ENCODE measurements around the gene NKAIN1. TPM values are rescaled to one million over a fixed set of nuclear protein-coding genes. Genes with fewer than 3 reads are reported as not detected.

NKAIN1 gene
- total RNA-seq, 2 donors from 2014 or later = not detected

DNA sequence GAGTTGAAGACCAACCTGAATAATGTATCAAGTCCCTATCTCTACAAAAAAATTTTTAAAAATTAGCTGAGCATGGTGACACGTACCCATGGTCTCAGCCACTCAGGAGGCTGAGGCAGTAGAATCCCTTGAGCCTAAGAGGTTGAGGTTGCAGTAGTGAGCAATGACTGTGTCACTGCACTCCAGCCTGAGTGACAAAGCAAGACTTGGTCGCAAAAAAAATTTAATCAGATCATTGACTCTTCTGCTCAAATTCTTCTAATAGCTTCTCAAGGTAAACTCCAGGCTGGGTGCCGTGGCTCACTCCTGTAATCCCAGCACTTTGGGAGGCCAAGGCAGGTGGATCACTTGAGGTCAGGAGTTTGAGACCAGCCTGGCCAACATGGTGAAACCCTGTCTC, 88.3 kb downstream of the NKAIN1 start:
- Histone ChIP-seq H3K27me3 (no peaks in the 10 kb centered on the region), H3K4me1 (peaks cover 0 to 7% of the 10 kb centered on the region in 2 donors), H3K9me3 (no peaks in the 10 kb centered on the region), H3K36me3 (no peaks in the 10 kb centered on the region), H3K4me3 (no peak overlapping the region), H3K27ac (no peak overlapping the region)
- DNase-seq (ENCODE audit: low spot score) = no peak
- TF ChIP-seq, protein P1, sequence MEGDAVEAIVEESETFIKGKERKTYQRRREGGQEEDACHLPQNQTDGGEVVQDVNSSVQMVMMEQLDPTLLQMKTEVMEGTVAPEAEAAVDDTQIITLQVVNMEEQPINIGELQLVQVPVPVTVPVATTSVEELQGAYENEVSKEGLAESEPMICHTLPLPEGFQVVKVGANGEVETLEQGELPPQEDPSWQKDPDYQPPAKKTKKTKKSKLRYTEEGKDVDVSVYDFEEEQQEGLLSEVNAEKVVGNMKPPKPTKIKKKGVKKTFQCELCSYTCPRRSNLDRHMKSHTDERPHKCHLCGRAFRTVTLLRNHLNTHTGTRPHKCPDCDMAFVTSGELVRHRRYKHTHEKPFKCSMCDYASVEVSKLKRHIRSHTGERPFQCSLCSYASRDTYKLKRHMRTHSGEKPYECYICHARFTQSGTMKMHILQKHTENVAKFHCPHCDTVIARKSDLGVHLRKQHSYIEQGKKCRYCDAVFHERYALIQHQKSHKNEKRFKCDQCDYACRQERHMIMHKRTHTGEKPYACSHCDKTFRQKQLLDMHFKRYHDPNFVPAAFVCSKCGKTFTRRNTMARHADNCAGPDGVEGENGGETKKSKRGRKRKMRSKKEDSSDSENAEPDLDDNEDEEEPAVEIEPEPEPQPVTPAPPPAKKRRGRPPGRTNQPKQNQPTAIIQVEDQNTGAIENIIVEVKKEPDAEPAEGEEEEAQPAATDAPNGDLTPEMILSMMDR (IDR thresholded peaks at IDR 0.05) = no peak

DNA sequence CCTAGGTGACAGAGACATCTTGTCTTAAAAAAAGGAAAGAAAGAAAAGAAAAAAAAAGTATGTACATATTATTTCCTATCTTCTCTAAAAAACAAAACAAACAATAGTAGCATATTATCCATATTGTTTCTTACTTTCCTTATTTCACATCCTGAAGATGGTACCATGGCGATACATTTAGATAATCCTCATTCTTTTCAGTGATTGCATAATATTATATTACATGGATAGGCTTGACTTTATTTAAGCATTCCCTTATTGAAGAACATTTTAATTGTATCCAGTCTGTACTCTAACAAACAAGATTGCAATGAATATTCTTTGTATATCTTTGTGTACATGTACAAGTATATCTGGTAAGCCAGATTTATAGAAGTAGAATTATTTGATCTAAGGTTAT, 91.3 kb downstream of the NKAIN1 start:
- H3K36me3 ChIP-seq = no peaks in the 10 kb centered on the region
- DNase-seq (ENCODE audit: low spot score) = no peak
- no peaks in the 10 kb centered on the region for H3K4me1 ChIP-seq
- no peaks in the 10 kb centered on the region for H3K9me3 ChIP-seq
- H3K27me3 ChIP-seq = no peaks in the 10 kb centered on the region
- no peak overlapping the region for H3K27ac ChIP-seq
- no peak overlapping the region for H3K4me3 ChIP-seq
- TF ChIP-seq, protein P1 (IDR thresholded peaks at IDR 0.05) = no peak

DNA sequence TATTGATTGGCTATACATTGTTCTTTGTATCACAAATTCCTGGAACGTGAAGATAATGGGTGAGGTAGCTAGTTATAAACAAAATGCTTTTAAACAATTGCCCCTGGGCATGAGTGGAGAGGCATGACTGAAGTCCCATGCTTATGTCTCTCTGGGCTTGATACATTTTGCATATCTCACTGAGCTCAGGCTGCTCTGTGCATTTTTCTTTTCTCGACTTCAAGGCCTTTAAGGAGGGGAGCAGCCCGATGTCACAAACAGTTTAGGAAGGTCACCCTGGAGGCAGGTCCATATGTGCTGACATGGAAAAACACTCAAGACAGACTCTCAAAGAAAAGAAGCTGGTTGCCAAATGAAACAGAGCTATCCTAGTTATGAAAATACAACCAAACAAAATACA, 94.0 kb downstream of the NKAIN1 start:
- H3K36me3 ChIP-seq = no peaks in the 10 kb centered on the region
- no peaks in the 10 kb centered on the region for H3K27me3 ChIP-seq
- TF ChIP-seq, protein P1 (IDR thresholded peaks at IDR 0.05) = no peak
- H3K4me1 ChIP-seq = no peaks in the 10 kb centered on the region
- H3K9me3 ChIP-seq = no peaks in the 10 kb centered on the region
- no peak overlapping the region for H3K27ac ChIP-seq
- DNase-seq (ENCODE audit: low spot score) = no peak
- H3K4me3 ChIP-seq = no peak overlapping the region

DNA sequence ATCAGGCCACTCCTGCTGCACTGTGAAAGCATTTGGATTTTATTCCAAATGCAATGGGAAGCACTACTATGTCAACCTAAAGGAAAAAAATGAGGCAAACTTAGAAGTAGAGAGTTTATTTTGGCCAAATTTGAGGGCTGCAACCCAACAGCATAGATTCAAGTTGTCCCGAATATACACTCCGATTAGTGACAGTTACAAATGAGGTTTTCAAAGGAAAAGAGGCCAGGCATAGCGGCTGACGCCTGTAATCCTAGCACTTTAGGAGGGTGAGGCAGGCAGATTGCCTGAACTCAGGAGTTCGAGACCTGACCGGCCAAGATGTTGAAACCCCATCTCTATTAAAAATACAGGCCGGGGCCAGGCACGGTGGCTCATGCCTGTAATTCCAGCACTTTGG, 95.2 kb downstream of the NKAIN1 start:
- no peaks in the 10 kb centered on the region for H3K27me3 ChIP-seq
- H3K27ac ChIP-seq = no peak overlapping the region
- TF ChIP-seq, protein P1 (IDR thresholded peaks at IDR 0.05) = no peak
- H3K9me3 ChIP-seq = no peaks in the 10 kb centered on the region
- no peaks in the 10 kb centered on the region for H3K4me1 ChIP-seq
- DNase-seq (ENCODE audit: low spot score) = no peak
- no peak overlapping the region for H3K4me3 ChIP-seq
- H3K36me3 ChIP-seq = no peaks in the 10 kb centered on the region

DNA sequence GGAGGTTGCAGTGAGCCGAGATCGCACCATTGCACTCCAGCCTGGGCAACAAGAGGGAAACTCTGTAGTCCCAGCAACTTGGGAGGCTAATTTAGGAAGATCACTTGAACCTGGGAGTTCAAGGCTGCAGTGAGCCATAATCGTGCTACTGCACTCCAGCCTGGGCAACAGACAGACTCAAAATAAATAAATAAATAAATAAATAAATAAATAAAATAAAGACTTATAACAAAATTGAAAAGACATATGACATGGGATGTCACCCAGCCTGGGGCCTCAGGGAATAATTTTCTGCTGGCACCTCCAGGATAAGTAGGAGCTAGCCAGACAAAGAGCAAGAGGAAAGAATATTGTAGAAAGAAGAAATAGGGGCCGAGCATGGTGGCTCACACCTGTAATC, 96.2 kb downstream of the NKAIN1 start:
- TF ChIP-seq, protein P1 (IDR thresholded peaks at IDR 0.05) = no peak
- Histone ChIP-seq H3K27me3 (no peaks in the 10 kb centered on the region), H3K27ac (no peak overlapping the region), H3K36me3 (no peaks in the 10 kb centered on the region), H3K4me3 (no peak overlapping the region), H3K9me3 (no peaks in the 10 kb centered on the region), H3K4me1 (no peaks in the 10 kb centered on the region)
- DNase-seq (ENCODE audit: low spot score) = no peak

DNA sequence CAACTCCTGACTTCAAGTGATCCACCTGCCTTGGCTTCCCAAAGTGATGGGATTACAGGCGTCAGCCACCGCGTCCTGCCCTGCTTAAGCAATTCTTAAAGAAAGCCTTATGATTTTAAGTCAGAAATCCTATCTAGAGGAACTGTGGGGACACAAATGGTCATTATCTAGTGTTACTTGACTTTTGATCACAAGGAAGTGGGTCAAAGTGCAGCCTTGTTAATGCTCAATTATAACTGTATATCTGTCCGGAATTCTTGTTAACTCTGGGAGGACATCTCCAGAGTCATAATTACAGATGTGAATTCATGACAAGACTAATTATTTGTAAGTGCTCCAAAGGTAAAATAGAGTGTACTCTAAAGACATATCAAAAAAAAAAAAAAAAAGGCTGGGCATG, 97.3 kb downstream of the NKAIN1 start:
- no peaks in the 10 kb centered on the region for H3K36me3 ChIP-seq
- H3K4me3 ChIP-seq = no peak overlapping the region
- no peaks in the 10 kb centered on the region for H3K4me1 ChIP-seq
- H3K9me3 ChIP-seq = no peaks in the 10 kb centered on the region
- no peak overlapping the region for H3K27ac ChIP-seq
- DNase-seq (ENCODE audit: low spot score) = no peak
- TF ChIP-seq, protein P1 (IDR thresholded peaks at IDR 0.05) = no peak
- no peaks in the 10 kb centered on the region for H3K27me3 ChIP-seq
